HG02588 (cell line): Measurements from ENCODE around the gene NR4A3.
A peak's percentile ranks its signal among the peaks of the same experiment; 100 is the strongest.
"Not testable (repeated sequence)": the region's sequence is repeated elsewhere in the genome, so short reads cannot be mapped to it uniquely, and the experiment has no call there.

ENCODE experiments used
- ATAC-seq: cut with Tn5 transposase; IDR thresholded peaks from one replicate; pipeline ENCODE4 v1.9.1; 2021; ENCODE audit warnings: mild to moderate bottlenecking, moderate library complexity; ENCODE audit not compliant: unreplicated experiment

Gene NR4A3

GRCh38 chr9:99821396-99822108 lies at the start of gene NR4A3:
Gene NR4A3, plus strand, starts transcription at chr9:99821885. Its CDS starts 6,158 bp downstream, at chr9:99828043.
- peak; percentile 33 for ATAC-seq

- ATAC-seq: no peak
Measured at GRCh38 chr9:99773468-99774138, 48.1 kb upstream of the NR4A3 start.

GRCh38 chr9:99778308-99778707 lies 43.4 kb upstream of the NR4A3 start:
- no peak for ATAC-seq

- no peak for ATAC-seq
Measured at GRCh38 chr9:99778836-99779235, 42.8 kb upstream of the NR4A3 start.

GRCh38 chr9:99779277-99779676 lies 42.4 kb upstream of the NR4A3 start:
- no peak for ATAC-seq

- ATAC-seq: not testable (repeated sequence)
Measured at GRCh38 chr9:99782349-99782748, 39.3 kb upstream of the NR4A3 start.

- ATAC-seq: no peak
Measured at GRCh38 chr9:99782962-99783718, 38.5 kb upstream of the NR4A3 start.

- ATAC-seq: no peak
Measured at GRCh38 chr9:99783799-99784198, 37.9 kb upstream of the NR4A3 start.

GRCh38 chr9:99785010-99785590 lies 36.6 kb upstream of the NR4A3 start:
- no peak for ATAC-seq

- ATAC-seq: no peak
Measured at GRCh38 chr9:99787556-99787955, 34.1 kb upstream of the NR4A3 start.

GRCh38 chr9:99793528-99793927 lies 28.2 kb upstream of the NR4A3 start:
- no peak for ATAC-seq

GRCh38 chr9:99796231-99796630 lies 25.5 kb upstream of the NR4A3 start:
- no peak for ATAC-seq

- ATAC-seq: no peak
Measured at GRCh38 chr9:99801775-99802174, 19.9 kb upstream of the NR4A3 start.

- no peak for ATAC-seq
Measured at GRCh38 chr9:99803694-99804093, 18.0 kb upstream of the NR4A3 start.

- peak; percentile 61 for ATAC-seq
Measured at GRCh38 chr9:99807276-99807852, 14.3 kb upstream of the NR4A3 start.

- ATAC-seq: no peak
Measured at GRCh38 chr9:99807956-99808355, 13.7 kb upstream of the NR4A3 start.

- ATAC-seq: no peak
Measured at GRCh38 chr9:99808454-99808853, 13.2 kb upstream of the NR4A3 start.

GRCh38 chr9:99809586-99810319 lies 11.9 kb upstream of the NR4A3 start:
- ATAC-seq: no peak

- no peak for ATAC-seq
Measured at GRCh38 chr9:99811172-99811571, 10.5 kb upstream of the NR4A3 start.

GRCh38 chr9:99811598-99812383 lies 9.9 kb upstream of the NR4A3 start:
- peak; percentile 68 for ATAC-seq
